ENCODE measurements around the gene CWF19L2. TPM values are rescaled to one million over a fixed set of nuclear protein-coding genes. Genes with fewer than 3 reads are reported as not detected.

Gene CWF19L2
- total and polyA plus RNA-seq, 2 experiments from 2014 or later, result 20.3 to 27.2 TPM

DNA sequence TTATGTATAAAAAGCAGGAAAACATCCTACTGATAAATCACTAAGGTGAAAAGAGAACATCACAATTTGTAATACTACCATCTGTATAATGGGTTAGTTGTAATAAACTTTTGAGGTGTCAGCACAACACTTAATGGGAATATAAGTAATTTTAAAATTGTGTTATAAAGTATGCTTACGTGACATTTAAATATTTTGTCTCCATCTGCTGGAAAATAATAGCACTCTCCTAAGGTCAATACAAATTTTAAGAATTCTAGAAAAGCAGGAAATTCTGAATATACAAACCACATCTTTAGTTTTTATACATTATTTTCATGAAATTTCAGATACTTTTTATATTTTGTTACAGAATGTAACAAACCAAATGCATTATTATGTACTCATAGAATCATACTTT, 19.5 kb downstream of the CWF19L2 start (continued):
- TF ChIP-seq, protein P1, sequence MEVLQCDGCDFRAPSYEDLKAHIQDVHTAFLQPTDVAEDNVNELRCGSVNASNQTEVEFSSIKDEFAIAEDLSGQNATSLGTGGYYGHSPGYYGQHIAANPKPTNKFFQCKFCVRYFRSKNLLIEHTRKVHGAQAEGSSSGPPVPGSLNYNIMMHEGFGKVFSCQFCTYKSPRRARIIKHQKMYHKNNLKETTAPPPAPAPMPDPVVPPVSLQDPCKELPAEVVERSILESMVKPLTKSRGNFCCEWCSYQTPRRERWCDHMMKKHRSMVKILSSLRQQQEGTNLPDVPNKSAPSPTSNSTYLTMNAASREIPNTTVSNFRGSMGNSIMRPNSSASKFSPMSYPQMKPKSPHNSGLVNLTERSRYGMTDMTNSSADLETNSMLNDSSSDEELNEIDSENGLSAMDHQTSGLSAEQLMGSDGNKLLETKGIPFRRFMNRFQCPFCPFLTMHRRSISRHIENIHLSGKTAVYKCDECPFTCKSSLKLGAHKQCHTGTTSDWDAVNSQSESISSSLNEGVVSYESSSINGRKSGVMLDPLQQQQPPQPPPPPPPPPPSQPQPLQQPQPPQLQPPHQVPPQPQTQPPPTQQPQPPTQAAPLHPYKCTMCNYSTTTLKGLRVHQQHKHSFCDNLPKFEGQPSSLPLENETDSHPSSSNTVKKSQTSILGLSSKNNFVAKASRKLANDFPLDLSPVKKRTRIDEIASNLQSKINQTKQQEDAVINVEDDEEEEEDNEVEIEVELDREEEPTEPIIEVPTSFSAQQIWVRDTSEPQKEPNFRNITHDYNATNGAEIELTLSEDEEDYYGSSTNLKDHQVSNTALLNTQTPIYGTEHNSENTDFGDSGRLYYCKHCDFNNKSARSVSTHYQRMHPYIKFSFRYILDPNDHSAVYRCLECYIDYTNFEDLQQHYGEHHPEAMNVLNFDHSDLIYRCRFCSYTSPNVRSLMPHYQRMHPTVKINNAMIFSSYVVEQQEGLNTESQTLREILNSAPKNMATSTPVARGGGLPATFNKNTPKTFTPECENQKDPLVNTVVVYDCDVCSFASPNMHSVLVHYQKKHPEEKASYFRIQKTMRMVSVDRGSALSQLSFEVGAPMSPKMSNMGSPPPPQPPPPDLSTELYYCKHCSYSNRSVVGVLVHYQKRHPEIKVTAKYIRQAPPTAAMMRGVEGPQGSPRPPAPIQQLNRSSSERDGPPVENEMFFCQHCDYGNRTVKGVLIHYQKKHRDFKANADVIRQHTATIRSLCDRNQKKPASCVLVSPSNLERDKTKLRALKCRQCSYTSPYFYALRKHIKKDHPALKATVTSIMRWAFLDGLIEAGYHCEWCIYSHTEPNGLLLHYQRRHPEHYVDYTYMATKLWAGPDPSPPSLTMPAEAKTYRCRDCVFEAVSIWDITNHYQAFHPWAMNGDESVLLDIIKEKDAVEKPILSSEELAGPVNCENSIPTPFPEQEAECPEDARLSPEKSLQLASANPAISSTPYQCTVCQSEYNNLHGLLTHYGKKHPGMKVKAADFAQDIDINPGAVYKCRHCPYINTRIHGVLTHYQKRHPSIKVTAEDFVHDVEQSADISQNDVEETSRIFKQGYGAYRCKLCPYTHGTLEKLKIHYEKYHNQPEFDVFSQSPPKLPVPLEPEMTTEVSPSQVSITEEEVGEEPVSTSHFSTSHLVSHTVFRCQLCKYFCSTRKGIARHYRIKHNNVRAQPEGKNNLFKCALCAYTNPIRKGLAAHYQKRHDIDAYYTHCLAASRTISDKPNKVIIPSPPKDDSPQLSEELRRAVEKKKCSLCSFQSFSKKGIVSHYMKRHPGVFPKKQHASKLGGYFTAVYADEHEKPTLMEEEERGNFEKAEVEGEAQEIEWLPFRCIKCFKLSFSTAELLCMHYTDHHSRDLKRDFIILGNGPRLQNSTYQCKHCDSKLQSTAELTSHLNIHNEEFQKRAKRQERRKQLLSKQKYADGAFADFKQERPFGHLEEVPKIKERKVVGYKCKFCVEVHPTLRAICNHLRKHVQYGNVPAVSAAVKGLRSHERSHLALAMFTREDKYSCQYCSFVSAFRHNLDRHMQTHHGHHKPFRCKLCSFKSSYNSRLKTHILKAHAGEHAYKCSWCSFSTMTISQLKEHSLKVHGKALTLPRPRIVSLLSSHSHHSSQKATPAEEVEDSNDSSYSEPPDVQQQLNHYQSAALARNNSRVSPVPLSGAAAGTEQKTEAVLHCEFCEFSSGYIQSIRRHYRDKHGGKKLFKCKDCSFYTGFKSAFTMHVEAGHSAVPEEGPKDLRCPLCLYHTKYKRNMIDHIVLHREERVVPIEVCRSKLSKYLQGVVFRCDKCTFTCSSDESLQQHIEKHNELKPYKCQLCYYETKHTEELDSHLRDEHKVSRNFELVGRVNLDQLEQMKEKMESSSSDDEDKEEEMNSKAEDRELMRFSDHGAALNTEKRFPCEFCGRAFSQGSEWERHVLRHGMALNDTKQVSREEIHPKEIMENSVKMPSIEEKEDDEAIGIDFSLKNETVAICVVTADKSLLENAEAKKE (CRISPR knock-in tag; IDR thresholded peaks at IDR 0.05), result no peak
- TF ChIP-seq, protein P2, sequence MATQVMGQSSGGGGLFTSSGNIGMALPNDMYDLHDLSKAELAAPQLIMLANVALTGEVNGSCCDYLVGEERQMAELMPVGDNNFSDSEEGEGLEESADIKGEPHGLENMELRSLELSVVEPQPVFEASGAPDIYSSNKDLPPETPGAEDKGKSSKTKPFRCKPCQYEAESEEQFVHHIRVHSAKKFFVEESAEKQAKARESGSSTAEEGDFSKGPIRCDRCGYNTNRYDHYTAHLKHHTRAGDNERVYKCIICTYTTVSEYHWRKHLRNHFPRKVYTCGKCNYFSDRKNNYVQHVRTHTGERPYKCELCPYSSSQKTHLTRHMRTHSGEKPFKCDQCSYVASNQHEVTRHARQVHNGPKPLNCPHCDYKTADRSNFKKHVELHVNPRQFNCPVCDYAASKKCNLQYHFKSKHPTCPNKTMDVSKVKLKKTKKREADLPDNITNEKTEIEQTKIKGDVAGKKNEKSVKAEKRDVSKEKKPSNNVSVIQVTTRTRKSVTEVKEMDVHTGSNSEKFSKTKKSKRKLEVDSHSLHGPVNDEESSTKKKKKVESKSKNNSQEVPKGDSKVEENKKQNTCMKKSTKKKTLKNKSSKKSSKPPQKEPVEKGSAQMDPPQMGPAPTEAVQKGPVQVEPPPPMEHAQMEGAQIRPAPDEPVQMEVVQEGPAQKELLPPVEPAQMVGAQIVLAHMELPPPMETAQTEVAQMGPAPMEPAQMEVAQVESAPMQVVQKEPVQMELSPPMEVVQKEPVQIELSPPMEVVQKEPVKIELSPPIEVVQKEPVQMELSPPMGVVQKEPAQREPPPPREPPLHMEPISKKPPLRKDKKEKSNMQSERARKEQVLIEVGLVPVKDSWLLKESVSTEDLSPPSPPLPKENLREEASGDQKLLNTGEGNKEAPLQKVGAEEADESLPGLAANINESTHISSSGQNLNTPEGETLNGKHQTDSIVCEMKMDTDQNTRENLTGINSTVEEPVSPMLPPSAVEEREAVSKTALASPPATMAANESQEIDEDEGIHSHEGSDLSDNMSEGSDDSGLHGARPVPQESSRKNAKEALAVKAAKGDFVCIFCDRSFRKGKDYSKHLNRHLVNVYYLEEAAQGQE (IDR thresholded peaks at IDR 0.05; ENCODE audit: unreplicated experiment), result no peak

DNA sequence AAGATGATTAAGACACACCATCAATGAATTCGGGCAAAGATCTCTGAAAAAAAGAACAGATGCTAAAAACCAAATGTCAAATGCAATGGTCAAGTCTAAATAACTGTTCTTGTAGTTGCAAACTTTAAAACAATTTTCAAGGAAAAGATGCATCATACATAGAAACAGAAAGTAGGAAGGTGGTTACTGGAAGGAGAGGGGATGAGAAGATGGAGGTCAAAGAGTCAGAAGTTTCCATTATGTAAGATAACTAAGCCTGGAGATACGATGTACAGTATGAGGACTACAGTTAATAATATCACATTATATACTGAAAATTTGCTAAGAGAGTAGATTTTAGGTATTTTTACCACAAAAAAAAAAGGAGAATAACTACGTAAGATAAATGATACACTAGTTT, 27.1 kb downstream of the CWF19L2 start:
- ATAC-seq (no peak), DNase-seq (ENCODE audit: low spot score) (no peak)
- Mint-ChIP-seq H3K4me1 (no peaks in the 10 kb centered on the region), H3K27ac (no peak overlapping the region), H3K36me3 (ENCODE audit: low read depth) (no peaks in the 10 kb centered on the region; the same call in 1 of the 3 replicates), H3K27me3 (ENCODE audit: insufficient read depth, low read depth, poor library complexity) (no peaks in the 10 kb centered on the region), H3K4me3 (no peak overlapping the region), H3K9me3 (no peaks in the 10 kb centered on the region)
- H3K9me2 ChIP-seq (ENCODE audit: insufficient read depth), result no peaks in the 10 kb centered on the region
- no peak overlapping the region for H3K27ac ChIP-seq (ENCODE audit: low read depth)
- no peaks in the 10 kb centered on the region for H4K20me1 ChIP-seq (replicated peaks; ENCODE audit: insufficient read depth)
- H2AFZ ChIP-seq, result no peak overlapping the region
- H3K36me3 ChIP-seq (ENCODE audit: insufficient read depth), result no peaks in the 10 kb centered on the region
- H3K4me3 ChIP-seq, result no peak overlapping the region
- no peaks in the 10 kb centered on the region for H3F3A ChIP-seq (replicated peaks; ENCODE audit: low read depth)
- H3K4me2 ChIP-seq, result no peak overlapping the region
- no peaks in the 10 kb centered on the region for H3K4me1 ChIP-seq (ENCODE audit: insufficient read depth)
- H3K27me3 ChIP-seq (ENCODE audit: insufficient read depth), result no peaks in the 10 kb centered on the region
- no peaks in the 10 kb centered on the region for H3K79me2 ChIP-seq (replicated peaks; ENCODE audit: insufficient read depth)
- TF ChIP-seq, protein P3, sequence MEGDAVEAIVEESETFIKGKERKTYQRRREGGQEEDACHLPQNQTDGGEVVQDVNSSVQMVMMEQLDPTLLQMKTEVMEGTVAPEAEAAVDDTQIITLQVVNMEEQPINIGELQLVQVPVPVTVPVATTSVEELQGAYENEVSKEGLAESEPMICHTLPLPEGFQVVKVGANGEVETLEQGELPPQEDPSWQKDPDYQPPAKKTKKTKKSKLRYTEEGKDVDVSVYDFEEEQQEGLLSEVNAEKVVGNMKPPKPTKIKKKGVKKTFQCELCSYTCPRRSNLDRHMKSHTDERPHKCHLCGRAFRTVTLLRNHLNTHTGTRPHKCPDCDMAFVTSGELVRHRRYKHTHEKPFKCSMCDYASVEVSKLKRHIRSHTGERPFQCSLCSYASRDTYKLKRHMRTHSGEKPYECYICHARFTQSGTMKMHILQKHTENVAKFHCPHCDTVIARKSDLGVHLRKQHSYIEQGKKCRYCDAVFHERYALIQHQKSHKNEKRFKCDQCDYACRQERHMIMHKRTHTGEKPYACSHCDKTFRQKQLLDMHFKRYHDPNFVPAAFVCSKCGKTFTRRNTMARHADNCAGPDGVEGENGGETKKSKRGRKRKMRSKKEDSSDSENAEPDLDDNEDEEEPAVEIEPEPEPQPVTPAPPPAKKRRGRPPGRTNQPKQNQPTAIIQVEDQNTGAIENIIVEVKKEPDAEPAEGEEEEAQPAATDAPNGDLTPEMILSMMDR (conservative IDR thresholded peaks at IDR 0.05; ENCODE audit: low read depth in 2 of 2), result no peak
- TF ChIP-seq POLR2AphosphoS5 (IDR thresholded peaks at IDR 0.05; ENCODE audit: low read depth), result no peak
- TF ChIP-seq STAT1 (IDR thresholded peaks at IDR 0.05; ENCODE audit: unreplicated experiment), result no peak
- no peak for TF ChIP-seq JUNB (IDR thresholded peaks at IDR 0.05; ENCODE audit: unreplicated experiment)
- TF ChIP-seq ZNF114 (CRISPR knock-in tag; IDR thresholded peaks at IDR 0.05), result no peak
- TF ChIP-seq, protein P4, sequence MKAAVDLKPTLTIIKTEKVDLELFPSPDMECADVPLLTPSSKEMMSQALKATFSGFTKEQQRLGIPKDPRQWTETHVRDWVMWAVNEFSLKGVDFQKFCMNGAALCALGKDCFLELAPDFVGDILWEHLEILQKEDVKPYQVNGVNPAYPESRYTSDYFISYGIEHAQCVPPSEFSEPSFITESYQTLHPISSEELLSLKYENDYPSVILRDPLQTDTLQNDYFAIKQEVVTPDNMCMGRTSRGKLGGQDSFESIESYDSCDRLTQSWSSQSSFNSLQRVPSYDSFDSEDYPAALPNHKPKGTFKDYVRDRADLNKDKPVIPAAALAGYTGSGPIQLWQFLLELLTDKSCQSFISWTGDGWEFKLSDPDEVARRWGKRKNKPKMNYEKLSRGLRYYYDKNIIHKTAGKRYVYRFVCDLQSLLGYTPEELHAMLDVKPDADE (IDR thresholded peaks at IDR 0.05), result no peak
- no peak for TF ChIP-seq EZH2phosphoT487 (IDR thresholded peaks at IDR 0.05; ENCODE audit: unreplicated experiment)
- TF ChIP-seq CREB1 (CRISPR knock-in tag; IDR thresholded peaks at IDR 0.05; ENCODE audit: low read depth), result no peak
- TF ChIP-seq EZH2 (IDR thresholded peaks at IDR 0.05; ENCODE audit: low read depth, unreplicated experiment), result no peak

Data from GM23338 (cell line).